ENCODE results near the gene ALPK3. TPM values are rescaled to one million over a fixed set of nuclear protein-coding genes. Genes with fewer than 3 reads are reported as not detected.

The ALPK3 gene
- total and polyA plus RNA-seq, 4 donors = 6.8 to 86.8 (median 44.1) TPM

- Histone ChIP-seq H3K9me3 (ENCODE audit: control insufficient read depth, low read length) (no peaks in the 10 kb centered on the region), H3K27me3 (ENCODE audit: control insufficient read depth in 1 of 2, insufficient read depth in 2 of 2, low read length in 1 of 2) (no peaks in the 10 kb centered on the region), H3K4me1 (ENCODE audit: control insufficient read depth in 1 of 2, insufficient read depth in 2 of 2, low read length in 2 of 2) (no peaks in the 10 kb centered on the region), H3K36me3 (ENCODE audit: control insufficient read depth in 1 of 2, insufficient read depth in 2 of 2, low read length in 1 of 2) (no peaks in the 10 kb centered on the region), H3K27ac (ENCODE audit: low read depth in 1 of 2, low read length in 2 of 2) (peak overlapping the region; percentile 84 to 85), H3K4me3 (ENCODE audit: low read length in 2 of 2) (no peak overlapping the region)
- no peak for ATAC-seq (ENCODE audit: low FRiP score)
- intact Hi-C loops (cut with DNase I) = no loop called here
- no peak for DNase-seq
- WGBS, 2 donors = 3 to 6% methylated on average over 6 of the region's 6 CpGs
These were observed 66.3 kb downstream of the ALPK3 start for GRCh38 chr15:84883466-84883865.

- intact Hi-C loops (cut with DNase I) = no loop called here
- H3K4me1 ChIP-seq (ENCODE audit: control insufficient read depth in 1 of 2, insufficient read depth in 2 of 2, low read length in 2 of 2) = no peaks in the 10 kb centered on the region
- H3K27ac ChIP-seq (ENCODE audit: low read depth in 1 of 2, low read length in 2 of 2) = peak within 1 kb of the TSS; percentile 84 to 85
- no peaks in the 10 kb centered on the region for H3K9me3 ChIP-seq (ENCODE audit: control insufficient read depth, low read length)
- no peak within 1 kb of the TSS for H3K4me3 ChIP-seq (ENCODE audit: low read length in 2 of 2)
- peak in 1 of 2 donors; percentile 76 for DNase-seq
- ATAC-seq (ENCODE audit: low FRiP score) = peak; percentile 37
- H3K36me3 ChIP-seq (ENCODE audit: control insufficient read depth in 1 of 2, insufficient read depth in 2 of 2, low read length in 1 of 2) = no peaks in the 10 kb centered on the region
- no peaks in the 10 kb centered on the region for H3K27me3 ChIP-seq (ENCODE audit: control insufficient read depth in 1 of 2, insufficient read depth in 2 of 2, low read length in 1 of 2)
- WGBS, 2 donors = 52 to 53% methylated on average over 11 of the region's 11 CpGs
These were observed 67.0 kb downstream of the ALPK3 start, which contains the start of gene SLC28A1 for GRCh38 chr15:84883916-84884781. SLC28A1 (plus strand) TSS chr15:84884662; CDS start chr15:84887761, 3,099 bp downstream.

GRCh38 chr15:84885801-84886200, 68.6 kb downstream of the ALPK3 start:
- 93 to 96% methylated on average over 7 of the region's 7 CpGs for WGBS, 2 donors
- ATAC-seq (ENCODE audit: low FRiP score) (no peak), DNase-seq (no peak)
- Histone ChIP-seq H3K9me3 (ENCODE audit: control insufficient read depth, low read length) (no peaks in the 10 kb centered on the region), H3K36me3 (ENCODE audit: control insufficient read depth in 1 of 2, insufficient read depth in 2 of 2, low read length in 1 of 2) (no peaks in the 10 kb centered on the region), H3K27ac (ENCODE audit: low read depth in 1 of 2, low read length in 2 of 2) (no peak overlapping the region), H3K4me3 (ENCODE audit: low read length in 2 of 2) (no peak overlapping the region), H3K27me3 (ENCODE audit: control insufficient read depth in 1 of 2, insufficient read depth in 2 of 2, low read length in 1 of 2) (no peaks in the 10 kb centered on the region), H3K4me1 (ENCODE audit: control insufficient read depth in 1 of 2, insufficient read depth in 2 of 2, low read length in 2 of 2) (no peaks in the 10 kb centered on the region)
- intact Hi-C loops (cut with DNase I) = no loop called here

GRCh38 chr15:84886211-84886983, 69.2 kb downstream of the ALPK3 start:
- 30 to 31% methylated on average over 14 of the region's 14 CpGs for WGBS, 2 donors
- Histone ChIP-seq H3K27ac (ENCODE audit: low read depth in 1 of 2, low read length in 2 of 2) (no peak overlapping the region), H3K4me3 (ENCODE audit: low read length in 2 of 2) (no peak overlapping the region), H3K36me3 (ENCODE audit: control insufficient read depth in 1 of 2, insufficient read depth in 2 of 2, low read length in 1 of 2) (no peaks in the 10 kb centered on the region), H3K4me1 (ENCODE audit: control insufficient read depth in 1 of 2, insufficient read depth in 2 of 2, low read length in 2 of 2) (no peaks in the 10 kb centered on the region), H3K9me3 (ENCODE audit: control insufficient read depth, low read length) (no peaks in the 10 kb centered on the region), H3K27me3 (ENCODE audit: control insufficient read depth in 1 of 2, insufficient read depth in 2 of 2, low read length in 1 of 2) (no peaks in the 10 kb centered on the region)
- peak; percentile 63 to 70 for DNase-seq
- intact Hi-C loops (cut with DNase I) = no loop called here
- ATAC-seq (ENCODE audit: low FRiP score) = peak; percentile 30

GRCh38 chr15:84886984-84887299, 69.8 kb downstream of the ALPK3 start:
- ATAC-seq (ENCODE audit: low FRiP score) (no peak), DNase-seq (no peak)
- Histone ChIP-seq H3K4me1 (ENCODE audit: control insufficient read depth in 1 of 2, insufficient read depth in 2 of 2, low read length in 2 of 2) (no peaks in the 10 kb centered on the region), H3K27me3 (ENCODE audit: control insufficient read depth in 1 of 2, insufficient read depth in 2 of 2, low read length in 1 of 2) (no peaks in the 10 kb centered on the region), H3K4me3 (ENCODE audit: low read length in 2 of 2) (no peak overlapping the region), H3K36me3 (ENCODE audit: control insufficient read depth in 1 of 2, insufficient read depth in 2 of 2, low read length in 1 of 2) (no peaks in the 10 kb centered on the region), H3K9me3 (ENCODE audit: control insufficient read depth, low read length) (no peaks in the 10 kb centered on the region), H3K27ac (ENCODE audit: low read depth in 1 of 2, low read length in 2 of 2) (no peak overlapping the region)
- intact Hi-C loops (cut with DNase I) = no loop called here
- WGBS, 2 donors = 60 to 83% methylated on average over 1 of the region's 1 CpG

- WGBS, 2 donors = 91 to 95% methylated on average over 4 of the region's 4 CpGs
- intact Hi-C loops (cut with DNase I) = no loop called here
- ATAC-seq (ENCODE audit: low FRiP score) (no peak), DNase-seq (no peak)
- H3K4me1 ChIP-seq (ENCODE audit: control insufficient read depth in 1 of 2, insufficient read depth in 2 of 2, low read length in 2 of 2) = no peaks in the 10 kb centered on the region
- H3K27ac ChIP-seq (ENCODE audit: low read depth in 1 of 2, low read length in 2 of 2) = no peak overlapping the region
- no peaks in the 10 kb centered on the region for H3K36me3 ChIP-seq (ENCODE audit: control insufficient read depth in 1 of 2, insufficient read depth in 2 of 2, low read length in 1 of 2)
- H3K9me3 ChIP-seq (ENCODE audit: control insufficient read depth, low read length) = no peaks in the 10 kb centered on the region
- no peak overlapping the region for H3K4me3 ChIP-seq (ENCODE audit: low read length in 2 of 2)
- H3K27me3 ChIP-seq (ENCODE audit: control insufficient read depth in 1 of 2, insufficient read depth in 2 of 2, low read length in 1 of 2) = no peaks in the 10 kb centered on the region
These were observed 70.8 kb downstream of the ALPK3 start for GRCh38 chr15:84887938-84888337.

- Histone ChIP-seq H3K27ac (ENCODE audit: low read depth in 1 of 2, low read length in 2 of 2) (no peak overlapping the region), H3K4me3 (ENCODE audit: low read length in 2 of 2) (no peak overlapping the region), H3K27me3 (ENCODE audit: control insufficient read depth in 1 of 2, insufficient read depth in 2 of 2, low read length in 1 of 2) (no peaks in the 10 kb centered on the region), H3K4me1 (ENCODE audit: control insufficient read depth in 1 of 2, insufficient read depth in 2 of 2, low read length in 2 of 2) (no peaks in the 10 kb centered on the region), H3K36me3 (ENCODE audit: control insufficient read depth in 1 of 2, insufficient read depth in 2 of 2, low read length in 1 of 2) (no peaks in the 10 kb centered on the region), H3K9me3 (ENCODE audit: control insufficient read depth, low read length) (no peaks in the 10 kb centered on the region)
- intact Hi-C loops (cut with DNase I) = no loop called here
- ATAC-seq (ENCODE audit: low FRiP score) = no peak
- DNase-seq = peak in 1 of 2 donors; percentile 71
- WGBS, 2 donors = 90 to 91% methylated on average over 17 of the region's 17 CpGs
These were observed 71.5 kb downstream of the ALPK3 start for GRCh38 chr15:84888639-84889038.

- H3K9me3 ChIP-seq (ENCODE audit: control insufficient read depth, low read length) = no peaks in the 10 kb centered on the region
- no peaks in the 10 kb centered on the region for H3K36me3 ChIP-seq (ENCODE audit: control insufficient read depth in 1 of 2, insufficient read depth in 2 of 2, low read length in 1 of 2)
- no peaks in the 10 kb centered on the region for H3K27me3 ChIP-seq (ENCODE audit: control insufficient read depth in 1 of 2, insufficient read depth in 2 of 2, low read length in 1 of 2)
- no peak overlapping the region for H3K4me3 ChIP-seq (ENCODE audit: low read length in 2 of 2)
- no peak overlapping the region for H3K27ac ChIP-seq (ENCODE audit: low read depth in 1 of 2, low read length in 2 of 2)
- ATAC-seq (ENCODE audit: low FRiP score) = no peak
- H3K4me1 ChIP-seq (ENCODE audit: control insufficient read depth in 1 of 2, insufficient read depth in 2 of 2, low read length in 2 of 2) = no peaks in the 10 kb centered on the region
- 87 to 93% methylated on average over 7 to 8 of the region's 8 CpGs for WGBS, 2 donors
- DNase-seq = peak in 1 of 2 donors; percentile 48
- intact Hi-C loops (cut with DNase I) = no loop called here
These were observed 72.3 kb downstream of the ALPK3 start for GRCh38 chr15:84889313-84889990.
